Camera-type eye (tissue), 1 donor: ENCODE results near the gene SLC16A3. TPM values are rescaled to one million over a fixed set of nuclear protein-coding genes. Genes with fewer than 3 reads are reported as not detected.

ENCODE experiments used
- total RNA-seq: library from RNA; depleted of rRNA; stranded (reverse); fragments of >200 nt; gene quantifications from one replicate; pipeline ENCODE4 v1.2.3, GENCODE V29; 2014

The SLC16A3 gene
- total RNA-seq, result 29.2 TPM

GRCh38 chr17:82228842-82229697, at the start of gene SLC16A3:
SLC16A3 (plus strand) TSS chr17:82229042; CDS start chr17:82236009, 6,967 bp downstream.

GRCh38 chr17:82212331-82213250, 16.3 kb upstream of the SLC16A3 start, which contains the start of gene CCDC57:
CCDC57 (minus strand) TSS chr17:82212842; CDS start chr17:82201944, 10,898 bp downstream.

GRCh38 chr17:82273327-82274133, 44.7 kb downstream of the SLC16A3 start, which contains the start of gene CSNK1D:
CSNK1D (minus strand) TSS chr17:82273700; CDS start chr17:82273381, 319 bp downstream.

Other genes with a start within 250 kb of the SLC16A3 start
- gene CENPX, start 206.2 kb upstream of the SLC16A3 start, total RNA-seq, result 20.3 TPM
- 15.0 TPM for gene LRRC45, start 205.7 kb upstream of the SLC16A3 start, total RNA-seq
- 17.8 TPM for gene RAC3, start 197.4 kb upstream of the SLC16A3 start, total RNA-seq
- 39.0 TPM for gene DCXR, start 191.3 kb upstream of the SLC16A3 start, total RNA-seq
- 43.2 TPM for gene RFNG, start 177.2 kb upstream of the SLC16A3 start, total RNA-seq
- gene GPS1, start 177.1 kb upstream of the SLC16A3 start, total RNA-seq, result 120 TPM
- 60.2 TPM for gene DUS1L, start 163.2 kb upstream of the SLC16A3 start, total RNA-seq
- 61.6 TPM for gene FASN, start 130.8 kb upstream of the SLC16A3 start, total RNA-seq
- gene CCDC57, start 16.2 kb upstream of the SLC16A3 start, total RNA-seq, result 50.9 TPM
- gene CSNK1D, start 44.7 kb downstream of the SLC16A3 start, total RNA-seq, result 82.4 TPM
- gene CD7, start 88.6 kb downstream of the SLC16A3 start, total RNA-seq, result 0.99 TPM
- gene SECTM1, start 104.7 kb downstream of the SLC16A3 start, total RNA-seq, result 6.6 TPM
- gene TEX19, start 130.2 kb downstream of the SLC16A3 start, total RNA-seq, result not detected
- 3.2 TPM for gene UTS2R, start 142.7 kb downstream of the SLC16A3 start, total RNA-seq
- 42.7 TPM for gene HEXD, start 189.3 kb downstream of the SLC16A3 start, total RNA-seq
- 32.9 TPM for gene OGFOD3, start 189.5 kb downstream of the SLC16A3 start, total RNA-seq
- gene CYBC1, start 221.7 kb downstream of the SLC16A3 start, total RNA-seq, result 54.4 TPM
- gene NARF, start 229.7 kb downstream of the SLC16A3 start, total RNA-seq, result 78.2 TPM